Karpas-422 (cell line): ENCODE data around the gene TOMM22. TPM values are rescaled to one million over a fixed set of nuclear protein-coding genes. Genes with fewer than 3 reads are reported as not detected.

Experiments
- DNase-seq: peaks from one replicate; pipeline ENCODE4 v3.0.0-alpha.2; 2015
- H2AFZ ChIP-seq: fragments of 200-600 bp; sonication (generic); 2 replicates; pipeline ENCODE4 v1.6.1; 2014; ENCODE audit warnings: antibody characterized with exemption, low read length, mixed read lengths
- H3K27ac ChIP-seq: fragments of 200-600 bp; sonication (generic); 2 replicates; pipeline ENCODE4 v1.5.1; 2014; ENCODE audit warnings: mild to moderate bottlenecking, low read length, moderate library complexity
- H3K27me3 ChIP-seq: fragments of 200-600 bp; sonication (generic); 2 replicates; pipeline ENCODE4 v1.6.1; 2014; ENCODE audit warnings: low read length, mixed read lengths
- H3K36me3 ChIP-seq: fragments of 200-600 bp; sonication (generic); 2 replicates; pipeline ENCODE4 v1.6.1; 2014; ENCODE audit warnings: low read length, mixed read lengths; ENCODE audit not compliant: insufficient read depth
- H3K4me1 ChIP-seq: fragments of 200-600 bp; sonication (generic); 2 replicates; pipeline ENCODE4 v1.6.1; 2014; ENCODE audit warnings: mild to moderate bottlenecking, low read length, mixed read lengths
- H3K4me2 ChIP-seq: fragments of 200-600 bp; sonication (generic); 2 replicates; pipeline ENCODE4 v1.6.1; 2014; ENCODE audit warnings: low read length, low read depth, mild to moderate bottlenecking; ENCODE audit not compliant: poor library complexity, severe bottlenecking
- H3K4me3 ChIP-seq: fragments of 200-600 bp; sonication (generic); 2 replicates; pipeline ENCODE4 v1.5.1; 2014; ENCODE audit warnings: mild to moderate bottlenecking, antibody characterized with exemption, low read length, mixed read lengths
- H3K79me2 ChIP-seq: fragments of 200-600 bp; sonication (generic); 2 replicates; pipeline ENCODE4 v1.6.1; 2014; ENCODE audit warnings: mild to moderate bottlenecking, low read length, mixed read lengths
- H3K9ac ChIP-seq: fragments of 200-600 bp; sonication (generic); 2 replicates; pipeline ENCODE4 v1.6.0; 2014; ENCODE audit warnings: low read length
- H3K9me2 ChIP-seq: fragments of 200-600 bp; sonication (generic), shearing (Covaris generic); replicated peaks from 2 replicates; pipeline ENCODE4 v1.6.0; 2014; ENCODE audit warnings: mild to moderate bottlenecking, low read length, moderate library complexity; ENCODE audit not compliant: insufficient read depth
- H3K9me3 ChIP-seq: fragments of 300-700, 200-600 bp; sonication (generic); 2 replicates; pipeline ENCODE4 v1.6.1; 2014; ENCODE audit warnings: low read length, mixed read lengths
- H4K20me1 ChIP-seq: fragments of 200-600 bp; sonication (generic); 2 replicates; pipeline ENCODE4 v1.6.1; 2014; ENCODE audit warnings: mild to moderate bottlenecking, antibody characterized with exemption, low read length, low read depth; ENCODE audit not compliant: insufficient read depth
- total RNA-seq: library from RNA; depleted of rRNA; stranded (reverse); fragments of >200 nt; shearing (Covaris generic); gene quantifications from 2 replicates; pipeline ENCODE4 v1.2.3, GENCODE V29; 2014; ENCODE audit warnings: low replicate concordance; rRNA removed

Gene TOMM22
- total RNA-seq, 1 experiment from 2014 or later: 74.1 TPM

GRCh38 chr22:38734421-38735100, 52.8 kb downstream of the TOMM22 start:
- H3K9me2 ChIP-seq: no peaks in the 10 kb centered on the region
- H2AFZ ChIP-seq: no peak overlapping the region
- H3K4me3 ChIP-seq: no peak overlapping the region
- no peak for DNase-seq
- no peaks in the 10 kb centered on the region for H4K20me1 ChIP-seq
- H3K79me2 ChIP-seq: no peaks in the 10 kb centered on the region
- H3K36me3 ChIP-seq: peaks cover 5% of the 10 kb centered on the region; the same call in 1 of the 2 replicates
- H3K27me3 ChIP-seq: no peaks in the 10 kb centered on the region
- no peak overlapping the region for H3K27ac ChIP-seq
- no peaks in the 10 kb centered on the region for H3K4me1 ChIP-seq
- no peak overlapping the region for H3K4me2 ChIP-seq
- no peaks in the 10 kb centered on the region for H3K9me3 ChIP-seq
- H3K9ac ChIP-seq: no peak overlapping the region

Other genes with a start within 250 kb of the TOMM22 start
- not detected in 2 replicates for gene KCNJ4, start 226.8 kb upstream of the TOMM22 start, total RNA-seq
- gene KDELR3, start 213.9 kb upstream of the TOMM22 start, total RNA-seq: not detected in 2 replicates
- gene DDX17, start 175.6 kb upstream of the TOMM22 start, total RNA-seq: 465 and 736 TPM in 2 replicates
- gene DMC1, start 111.8 kb upstream of the TOMM22 start, total RNA-seq: 3.8 and 26.0 TPM in 2 replicates
- 3.7 and 14.4 TPM in 2 replicates for gene FAM227A, start 25.6 kb upstream of the TOMM22 start, total RNA-seq
- 11.1 and 13.2 TPM in 2 replicates for gene CBY1, start 25.3 kb upstream of the TOMM22 start, total RNA-seq
- gene JOSD1, start 19.0 kb downstream of the TOMM22 start, total RNA-seq: 50.5 and 64.1 TPM in 2 replicates
- gene GTPBP1, start 24.0 kb downstream of the TOMM22 start, total RNA-seq: 47.6 and 53.4 TPM in 2 replicates
- gene SUN2, start 74.0 kb downstream of the TOMM22 start, total RNA-seq: 23.3 and 44.9 TPM in 2 replicates
- gene DNAL4, start 112.2 kb downstream of the TOMM22 start, total RNA-seq: 3.2 and 8.8 TPM in 2 replicates
- gene NPTXR, start 162.1 kb downstream of the TOMM22 start, total RNA-seq: not detected in 2 replicates
- gene CBX6, start 190.3 kb downstream of the TOMM22 start, total RNA-seq: 30.5 and 46.4 TPM in 2 replicates